Bronchial epithelial cell (primary cell): ENCODE measurements around the gene TCERG1L. TPM values are rescaled to one million over a fixed set of nuclear protein-coding genes. Genes with fewer than 3 reads are reported as not detected.

Experiments
- DNase-seq: peaks from one replicate; pipeline ENCODE4 v3.0.0-alpha.2; 2010; ENCODE audit warnings: low read depth
- FAIRE-seq: peaks from 2 replicates; lab custom pipeline; 2011; peaks lifted over from hg19 to GRCh38; lab: Jason Lieb, UNC
- H3K27me3 ChIP-seq: 2 replicates; pipeline ENCODE4 v1.5.1; 2011; ENCODE audit warnings: low read length; ENCODE audit not compliant: control insufficient read depth, insufficient read depth
- H3K36me3 ChIP-seq: 2 replicates; pipeline ENCODE4 v1.5.1; 2011; ENCODE audit warnings: low read length; ENCODE audit not compliant: control insufficient read depth, insufficient read depth
- H3K4me3 ChIP-seq: 2 replicates; pipeline ENCODE4 v1.5.1; 2011; ENCODE audit warnings: mild to moderate bottlenecking, low read depth, low read length, control low read depth
- CTCF ChIP-seq: IDR thresholded peaks from 2 replicates; pipeline ENCODE4 v1.5.1; 2011; ENCODE audit warnings: mild to moderate bottlenecking, moderate library complexity, low read length, control low read depth, inconsistent platforms; ENCODE audit not compliant: insufficient read depth, severe bottlenecking
- total RNA-seq: library from RNA; depleted of rRNA; stranded (reverse); fragments of >200 nt; gene quantifications from 2 replicates; pipeline ENCODE4 v1.2.1, GENCODE V29; 2014

TCERG1L gene
- total RNA-seq, 1 donor from 2014 or later, result not detected

- Histone ChIP-seq H3K27me3 (no peaks in the 10 kb centered on the region), H3K4me3 (no peak overlapping the region), H3K36me3 (no peaks in the 10 kb centered on the region)
- no peak for FAIRE-seq
- DNase-seq, result no peak
- no peak for TF ChIP-seq CTCF
These were observed 226.8 kb downstream of the TCERG1L start for GRCh38 chr10:131084791-131085090.

GRCh38 chr10:131083915-131084790 lies 227.4 kb downstream of the TCERG1L start:
- FAIRE-seq (no peak), DNase-seq (no peak)
- Histone ChIP-seq H3K4me3 (no peak overlapping the region), H3K36me3 (no peaks in the 10 kb centered on the region), H3K27me3 (no peaks in the 10 kb centered on the region)
- TF ChIP-seq CTCF, result no peak

- FAIRE-seq (no peak), DNase-seq (no peak)
- no peak overlapping the region for H3K4me3 ChIP-seq
- H3K36me3 ChIP-seq, result no peaks in the 10 kb centered on the region
- no peak for TF ChIP-seq CTCF
- H3K27me3 ChIP-seq, result no peaks in the 10 kb centered on the region
These were observed 228.5 kb downstream of the TCERG1L start for GRCh38 chr10:131082991-131083481.

GRCh38 chr10:131082201-131082850 lies 229.2 kb downstream of the TCERG1L start:
- TF ChIP-seq CTCF, result no peak
- FAIRE-seq, result no peak
- no peak for DNase-seq
- no peak overlapping the region for H3K4me3 ChIP-seq
- no peaks in the 10 kb centered on the region for H3K27me3 ChIP-seq
- H3K36me3 ChIP-seq, result no peaks in the 10 kb centered on the region

- Histone ChIP-seq H3K4me3 (no peak overlapping the region), H3K27me3 (no peaks in the 10 kb centered on the region), H3K36me3 (no peaks in the 10 kb centered on the region)
- DNase-seq (no peak), FAIRE-seq (no peak)
- no peak for TF ChIP-seq CTCF
These were observed 229.7 kb downstream of the TCERG1L start for GRCh38 chr10:131081786-131082185.
